Endothelial cell of umbilical vein (primary cell): ENCODE data around the gene FBLIM1. TPM values are rescaled to one million over a fixed set of nuclear protein-coding genes. Genes with fewer than 3 reads are reported as not detected.
A peak's percentile ranks its signal among the peaks of the same experiment; 100 is the strongest.

Source experiments
- BruUV-seq: library from RNA; stranded (reverse); fragments of 400-500 nt; replicated peaks from 2 replicates; lab custom pipeline; 2021; lab: Mats Ljungman, UMichigan
- CTCF ChIA-PET: fragments of 300-600, 350-600 bp; sonication (Branson Sonifier 250); formaldehyde crosslinking; loops from one replicate; lab custom pipeline; 2021; ENCODE audit warnings: antibody characterized with exemption, inconsistent platforms; lab: Charles Lee
- POLR2A ChIA-PET: fragments of 300-600, 350-600 bp; sonication (Branson Sonifier 250); formaldehyde crosslinking; loops from one replicate; lab custom pipeline; 2021; ENCODE audit warnings: antibody characterized with exemption, inconsistent platforms; lab: Charles Lee
- DNase-seq: peaks from one replicate; pipeline ENCODE4 v3.0.0-alpha.2; 2011; ENCODE audit warnings: low read depth, low spot score
- FAIRE-seq: peaks from 2 replicates; lab custom pipeline; 2011; peaks lifted over from hg19 to GRCh38; lab: Jason Lieb, UNC
- H2AFZ ChIP-seq: 2 replicates; pipeline ENCODE4 v1.6.0; 2012; ENCODE audit warnings: low read depth, low read length, control low read depth, inconsistent platforms
- H3K27ac ChIP-seq: 2 replicates; pipeline ENCODE4 v1.5.1; 2011; ENCODE audit warnings: low read depth, mild to moderate bottlenecking, control low read depth, low read length, moderate library complexity; ENCODE audit not compliant: insufficient read depth
- H3K27me3 ChIP-seq, 2 experiments: 2 replicates each; pipeline versions ENCODE4 v1.6.0 to v1.6.1; 2011; ENCODE audit warnings: low read length in 2 of 2, mixed read lengths in 1 of 2; ENCODE audit not compliant: control insufficient read depth in 2 of 2, insufficient read depth in 2 of 2
- H3K36me3 ChIP-seq, 2 experiments: 2 replicates in 1 of 2; 3 replicates in 1 of 2; pipeline ENCODE4 v1.5.1; 2011; ENCODE audit warnings: low read length in 2 of 2, mild to moderate bottlenecking in 1 of 2, moderate library complexity in 1 of 2; ENCODE audit not compliant: control insufficient read depth in 2 of 2, insufficient read depth in 2 of 2; ENCODE audit errors: extremely low read depth in 1 of 2
- H3K4me1 ChIP-seq: 3 replicates; pipeline ENCODE4 v1.5.1; 2011; ENCODE audit warnings: mild to moderate bottlenecking, low read length; ENCODE audit not compliant: control insufficient read depth, insufficient read depth; ENCODE audit errors: extremely low read depth
- H3K4me2 ChIP-seq: 2 replicates; pipeline ENCODE4 v1.6.1; 2011; ENCODE audit warnings: low read length, control low read depth, mixed read lengths; ENCODE audit not compliant: insufficient read depth
- H3K4me3 ChIP-seq, 3 experiments: fragments of 200-600 bp in 1 of 3; sonication (generic), shearing (Covaris generic) in 1 of 3; replicated peaks in 1 of 3; 2 replicates each; pipeline ENCODE4 v1.5.1; 2011 to 2016; ENCODE audit warnings: control low read depth in 3 of 3, low read length in 3 of 3, mild to moderate bottlenecking in 2 of 3, inconsistent platforms in 1 of 3, low read depth in 1 of 3, moderate library complexity in 1 of 3; ENCODE audit not compliant: insufficient read depth in 1 of 3
- H3K79me2 ChIP-seq: 2 replicates; pipeline ENCODE4 v1.6.0; 2012; ENCODE audit warnings: low read length, inconsistent platforms; ENCODE audit not compliant: control insufficient read depth, insufficient read depth
- H3K9ac ChIP-seq: replicated peaks from 2 replicates; pipeline ENCODE3; 2011; ENCODE audit warnings: low read length, control low read depth; ENCODE audit not compliant: insufficient read depth; ENCODE audit errors: extremely low read depth
- H3K9me1 ChIP-seq: replicated peaks from 3 replicates; pipeline ENCODE4 v1.6.0; 2011; ENCODE audit warnings: mild to moderate bottlenecking, low read length; ENCODE audit not compliant: control insufficient read depth, insufficient read depth; ENCODE audit errors: extremely low read depth
- H3K9me3 ChIP-seq: replicated peaks from 2 replicates; pipeline ENCODE4 v1.5.1; 2012; ENCODE audit warnings: low read length, inconsistent platforms; ENCODE audit not compliant: control insufficient read depth, insufficient read depth
- H4K20me1 ChIP-seq: replicated peaks from 2 replicates; pipeline ENCODE3; 2011; ENCODE audit warnings: mild to moderate bottlenecking, low read length; ENCODE audit not compliant: control insufficient read depth, insufficient read depth; ENCODE audit errors: extremely low read depth
- CTCF ChIP-seq, 2 donors: IDR thresholded peaks; 1 replicate in 1 of 2; 2 replicates in 1 of 2; pipeline ENCODE4 v1.5.1; 2011; ENCODE audit warnings: low read length in 2 of 2, mild to moderate bottlenecking in 2 of 2, moderate library complexity in 2 of 2, control low read depth in 1 of 2, inconsistent platforms in 1 of 2, low read depth in 1 of 2; ENCODE audit not compliant: insufficient read depth in 1 of 2; ENCODE audit errors: extremely low read depth in 1 of 2
- EZH2 ChIP-seq: IDR thresholded peaks from 2 replicates; pipeline ENCODE4 v1.6.1; 2012; ENCODE audit warnings: borderline replicate concordance, low read depth, mild to moderate bottlenecking, moderate library complexity, low read length, inconsistent platforms; ENCODE audit not compliant: severe bottlenecking
- FOS ChIP-seq: IDR thresholded peaks from 2 replicates; pipeline ENCODE4 v1.6.1; 2011; ENCODE audit warnings: mild to moderate bottlenecking, low read length, moderate library complexity, borderline replicate concordance; ENCODE audit not compliant: insufficient read depth
- GATA2 ChIP-seq: IDR thresholded peaks from 2 replicates; pipeline ENCODE4 v1.7.0; 2011; ENCODE audit warnings: low read depth, mild to moderate bottlenecking, moderate library complexity, mixed read lengths, low read length; ENCODE audit not compliant: insufficient read length, insufficient read depth
- JUN ChIP-seq: IDR thresholded peaks from 2 replicates; pipeline ENCODE4 v1.6.1; 2011; ENCODE audit warnings: borderline replicate concordance, low read depth; ENCODE audit not compliant: insufficient read length, insufficient read depth
- MYC ChIP-seq: IDR thresholded peaks from one replicate; pipeline ENCODE4 v1.6.1; 2011; ENCODE audit warnings: mild to moderate bottlenecking, low read depth, low read length
- POLR2A ChIP-seq: IDR thresholded peaks from 2 replicates; pipeline ENCODE4 v1.6.1; 2012; ENCODE audit warnings: low read depth, mild to moderate bottlenecking, control low read depth, low read length
- POLR2AphosphoS5 ChIP-seq: IDR thresholded peaks from 2 replicates; pipeline ENCODE4 v1.6.1; 2012; ENCODE audit warnings: low read depth, mild to moderate bottlenecking, control low read depth, low read length, moderate library complexity; ENCODE audit not compliant: insufficient read depth
- dilution Hi-C: fragments of 300-500 bp; cut with MboI; formaldehyde crosslinking; loops from one replicate; pipeline ENCODE4 v1.15.0; 2019; ENCODE audit warnings: low sequenced_read_pairs; ENCODE audit not compliant: extremely low pct_ligation_motif_present
- intact Hi-C: fragments of 100-400 bp; cut with micrococcal nuclease; formaldehyde crosslinking; loops from one replicate; pipeline ENCODE4 v1.10.0; 2022
- polyA plus RNA-seq, 4 experiments: library from polyadenylated mRNA; depleted of rRNA in 3 of 4; stranded (reverse) in 3 of 4; unstranded in 1 of 4; fragments of >200 nt; gene quantifications; 2 replicates each; pipeline versions ENCODE4 v1.2.1 to v1.2.3, GENCODE V29; 2011 to 2012; ENCODE audit warnings: missing spikeins in 1 of 4
- total RNA-seq: library from RNA; stranded (reverse); gene quantifications from 2 replicates; pipeline ENCODE4 v1.2.3, GENCODE V29; 2021
- TF ChIP-seq, protein P1 (sequence below): IDR thresholded peaks from 2 replicates; pipeline ENCODE4 v1.6.1; 2011; ENCODE audit not compliant: insufficient read depth, insufficient read length

Gene FBLIM1
- total and polyA plus RNA-seq, 2 donors (not counting 3 experiments of a cell fraction or from before 2014, with no cell fraction given), result 363 to 414 TPM

DNA sequence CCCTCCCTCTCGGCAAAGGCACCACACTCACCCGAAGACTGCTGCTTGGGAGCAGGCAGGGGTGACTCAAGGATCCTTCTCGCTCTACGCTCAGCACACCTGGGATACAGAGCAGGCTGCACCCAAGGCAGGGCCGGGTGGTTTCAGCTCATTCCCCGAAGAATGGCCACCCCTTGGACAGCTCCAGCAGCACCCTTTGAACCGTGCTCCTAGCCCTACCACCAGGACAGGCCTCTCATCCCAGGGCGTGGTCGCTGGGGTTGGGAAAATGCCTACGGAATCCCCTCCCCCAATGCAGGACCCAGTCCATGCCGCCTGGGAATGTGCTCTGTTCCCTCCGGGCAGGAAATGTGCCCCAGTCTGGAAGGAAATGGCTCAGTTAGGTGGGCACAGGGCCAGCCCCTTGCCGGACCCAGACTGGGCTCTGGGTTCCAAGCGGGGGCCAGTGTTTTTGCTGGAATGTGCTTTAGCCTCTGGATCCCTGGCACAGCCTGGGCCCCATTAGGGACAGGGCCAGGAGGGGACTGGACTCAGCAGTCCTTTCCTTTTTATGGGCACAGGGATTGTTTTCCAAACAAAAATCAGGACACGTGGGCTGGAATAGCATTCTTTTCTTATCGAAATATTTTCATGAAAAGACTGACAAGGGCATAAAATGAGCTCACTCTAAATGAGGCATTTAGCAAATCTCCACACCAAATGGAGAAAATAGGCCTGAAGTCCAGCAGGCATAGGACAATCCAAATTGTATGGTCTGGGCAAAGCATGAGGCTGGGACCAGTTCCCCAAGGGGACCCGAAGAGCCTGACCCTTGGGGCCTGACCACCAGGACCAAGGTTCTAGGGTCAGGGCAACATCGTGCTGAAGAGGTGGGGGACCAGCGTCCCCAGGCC, 8.9 kb upstream of the FBLIM1 start:
- dilution Hi-C loops (no loop called here), intact Hi-C loops (loop anchor here (1.0 to 10.0 kb wide), 3 partner anchors 11 to 425 kb away; partner anchors contain the start of gene CASP9)
- no peaks in the 10 kb centered on the region for H3K9me1 ChIP-seq
- no peaks in the 10 kb centered on the region for H3K9me3 ChIP-seq
- H3K4me1 ChIP-seq, result peaks cover 35% of the 10 kb centered on the region
- H3K9ac ChIP-seq, result peak overlapping the region; percentile 88
- ChIA-PET POLR2A (interaction anchor here (0.6 to 2.6 kb wide), 3 partner anchors 10 to 65 kb away, joined by 3 to 26 read pairs (median 3); no protein-coding TSS in a partner anchor), CTCF (interaction anchor here (0.8 to 3.5 kb wide), 5 partner anchors 8 to 16 kb away, joined by 3 to 17 read pairs (median 6); partner anchors contain the start of gene SLC25A34)
- H3K36me3 ChIP-seq, result no peaks in the 10 kb centered on the region
- no peak overlapping the region for H2AFZ ChIP-seq
- H3K79me2 ChIP-seq, result peaks cover 23% of the 10 kb centered on the region
- peak overlapping the region in 2 of 3 experiments; percentile 26 to 74 for H3K4me3 ChIP-seq
- H3K4me2 ChIP-seq, result peak overlapping the region; percentile 78
- no peaks in the 10 kb centered on the region for H3K27me3 ChIP-seq
- TF ChIP-seq JUN (peak; percentile 54), POLR2AphosphoS5 (peak; percentile 99), CTCF (IDR thresholded peaks at IDR 0.05; ENCODE audit: extremely low read depth in 1 of 2, insufficient read depth in 1 of 2, low read depth in 1 of 2, low read length in 2 of 2) (no peak), EZH2 (no peak), FOS (peak; percentile 68), MYC (peak; percentile 93), POLR2A (peak; percentile 63), GATA2 (peak; percentile 69)
- TF ChIP-seq, protein P1, sequence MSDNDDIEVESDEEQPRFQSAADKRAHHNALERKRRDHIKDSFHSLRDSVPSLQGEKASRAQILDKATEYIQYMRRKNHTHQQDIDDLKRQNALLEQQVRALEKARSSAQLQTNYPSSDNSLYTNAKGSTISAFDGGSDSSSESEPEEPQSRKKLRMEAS, result peak; percentile 33
- TSS peak; percentile 84 for BruUV-seq
- DNase-seq (peak; percentile 92), FAIRE-seq (peak; percentile 100)
- H3K27ac ChIP-seq, result peak overlapping the region; percentile 97
- no peaks in the 10 kb centered on the region for H4K20me1 ChIP-seq
